ENCODE data around the gene ORMDL3.
"Not testable (repeated sequence)": the region's sequence is repeated elsewhere in the genome, so short reads cannot be mapped to it uniquely, and the experiment has no call there.

ORMDL3 gene

DNA sequence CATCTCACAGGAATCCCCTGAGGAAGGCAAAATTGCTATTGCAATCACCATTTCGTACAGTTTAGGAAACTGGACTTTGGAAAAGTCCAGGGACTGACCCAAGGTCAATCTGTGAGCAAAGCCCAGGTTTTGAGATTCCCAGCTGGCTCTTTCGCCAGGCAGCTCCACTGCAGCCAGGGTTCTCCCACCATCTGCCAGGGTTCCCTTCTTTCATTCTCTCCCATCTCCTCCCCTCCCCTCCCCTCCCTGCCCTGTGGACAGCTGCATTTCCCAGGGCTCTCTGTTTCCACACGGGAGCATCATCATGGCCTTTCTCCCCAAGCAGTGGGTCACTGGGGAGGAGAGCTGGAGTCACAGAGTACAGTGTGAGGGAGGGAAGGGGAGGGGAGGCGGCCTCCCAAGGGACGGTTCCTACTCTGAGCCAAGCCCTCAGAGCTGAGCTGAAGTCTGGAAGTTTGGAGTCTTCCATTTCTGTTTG is 23.5 kb upstream of the ORMDL3 start:
- FAIRE-seq (no peak), DNase-seq (ENCODE audit: insufficient read length, low spot score) (no peak)

DNA sequence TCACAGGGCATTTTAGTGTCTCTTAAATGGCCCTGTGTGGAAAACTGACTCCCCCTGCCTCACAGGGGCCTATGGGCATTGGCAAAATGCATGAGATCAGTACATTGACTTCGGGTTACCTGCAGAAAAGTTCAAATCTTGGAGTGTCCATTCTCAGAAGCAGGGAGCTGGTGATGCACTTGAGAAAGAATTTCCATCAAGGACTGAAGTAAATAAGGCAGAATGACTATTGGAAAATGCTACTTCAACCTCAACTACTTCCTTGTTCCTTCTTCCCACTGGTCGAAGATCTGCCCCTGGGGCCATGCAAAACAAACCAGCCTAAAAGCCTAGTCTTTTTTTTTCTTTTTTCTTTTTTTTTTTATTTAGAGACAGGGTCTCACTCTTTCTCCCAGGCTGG is 21.6 kb upstream of the ORMDL3 start:
- FAIRE-seq (no peak), DNase-seq (ENCODE audit: insufficient read length, low spot score) (no peak)

DNA sequence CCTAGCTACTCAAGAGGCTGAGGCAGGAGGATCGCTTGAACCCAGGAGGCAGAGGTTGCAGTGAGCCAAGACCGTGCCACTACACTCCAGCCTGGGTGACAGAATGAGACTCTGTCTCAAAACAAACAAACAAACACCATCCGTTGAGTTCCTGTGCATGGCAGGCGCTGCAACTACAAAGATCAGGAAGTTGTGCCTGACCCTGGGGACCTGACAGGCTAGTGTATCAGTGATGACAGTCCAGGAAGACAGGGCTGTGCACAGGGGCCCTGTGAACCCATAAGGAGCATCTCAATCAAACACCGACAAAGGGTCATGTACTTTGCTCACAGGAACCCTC is 21.1 kb upstream of the ORMDL3 start:
- not testable (repeated sequence) for DNase-seq (ENCODE audit: insufficient read length, low spot score)
- FAIRE-seq, result peak; percentile 23

DNA sequence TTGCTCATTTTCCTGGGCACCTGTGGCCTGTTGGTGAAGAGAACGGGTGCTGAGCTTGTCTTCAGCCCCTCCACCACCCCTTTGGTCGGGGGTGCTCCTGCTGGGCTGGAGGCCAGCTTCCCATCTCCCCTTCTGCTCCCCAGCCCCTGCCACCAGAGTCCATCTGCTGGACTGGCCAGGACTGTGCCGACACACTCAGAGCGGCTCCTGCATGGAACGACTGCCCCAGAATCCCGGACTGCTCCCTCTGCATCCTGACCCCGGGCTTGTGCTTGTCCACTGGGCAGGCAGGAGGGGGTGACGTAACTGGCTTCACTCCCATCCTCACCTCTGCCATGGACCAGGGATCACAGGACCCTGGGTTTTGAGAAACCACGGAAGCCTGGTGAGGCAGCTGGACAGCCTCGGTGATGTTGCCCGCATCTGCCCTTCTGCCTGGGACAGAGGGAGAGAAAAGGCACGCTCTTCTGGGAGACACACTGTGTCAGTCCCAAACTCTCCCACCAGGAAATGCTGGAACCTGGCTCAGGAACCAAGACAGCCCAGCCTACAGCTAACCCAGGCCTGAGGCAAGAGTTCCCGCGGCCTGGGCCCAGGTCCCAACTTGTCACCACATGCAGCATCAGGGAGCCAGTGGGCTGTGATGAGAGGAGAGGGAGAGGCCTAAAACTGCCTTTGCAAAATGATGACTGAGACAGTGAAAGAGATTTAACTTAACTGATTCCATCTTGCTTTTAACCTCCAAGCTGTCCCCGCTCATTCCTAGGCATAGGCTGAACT is 19.3 kb upstream of the ORMDL3 start:
- FAIRE-seq, result no peak

DNA sequence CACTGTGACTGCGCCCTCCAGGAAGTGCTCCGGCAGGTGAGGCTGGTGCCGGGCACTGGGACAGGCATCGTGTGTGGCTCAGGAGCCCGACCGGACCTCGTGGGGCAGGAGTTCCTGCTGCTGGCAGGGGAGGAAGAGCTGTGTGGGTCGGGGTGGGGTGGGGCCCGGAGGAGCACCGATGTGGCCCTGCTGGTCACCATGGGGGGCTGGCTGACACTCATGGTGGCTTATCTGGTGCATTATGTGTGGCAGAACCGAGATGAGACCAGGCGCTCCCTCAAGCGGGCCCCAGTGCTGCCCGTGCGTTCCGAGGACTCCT is 17.0 kb upstream of the ORMDL3 start:
- FAIRE-seq (no peak), DNase-seq (ENCODE audit: insufficient read length, low spot score) (no peak)

More for the DNA sequence above, 19.3 kb upstream of the ORMDL3 start:
- no peak for DNase-seq (ENCODE audit: insufficient read length, low spot score)

DNA sequence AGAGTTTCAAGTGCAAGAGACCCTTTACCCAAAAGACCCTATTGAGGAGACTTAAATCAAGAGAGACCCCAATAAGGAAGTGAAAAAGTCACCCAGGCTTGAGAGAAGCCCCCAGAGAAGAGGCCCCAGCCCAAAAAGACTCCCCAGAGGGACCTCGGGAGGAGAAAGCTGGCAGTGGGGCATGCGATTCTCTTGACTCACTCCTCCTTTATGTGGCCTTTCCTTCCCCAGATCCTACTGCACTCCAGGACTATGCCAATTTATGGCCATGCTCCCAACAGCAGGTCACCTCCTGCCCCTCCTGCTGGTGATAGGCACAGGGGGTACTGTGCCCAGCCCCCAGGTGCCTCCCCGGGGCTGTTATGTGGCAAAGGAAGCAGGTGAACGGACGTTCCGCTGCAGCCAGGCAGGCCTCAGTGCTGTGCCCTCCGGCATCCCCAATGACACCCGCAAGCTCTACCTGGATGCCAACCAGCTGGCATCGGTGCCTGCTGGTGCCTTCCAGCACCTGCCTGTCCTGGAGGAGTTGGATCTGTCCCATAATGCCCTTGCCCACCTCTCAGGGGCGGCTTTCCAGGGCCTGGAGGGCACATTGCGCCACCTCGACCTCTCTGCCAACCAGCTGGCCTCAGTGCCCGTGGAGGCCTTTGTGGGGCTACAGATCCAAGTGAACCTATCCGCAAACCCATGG is 16.4 kb upstream of the ORMDL3 start:
- DNase-seq (ENCODE audit: insufficient read length, low spot score) (no peak), FAIRE-seq (no peak)

DNA sequence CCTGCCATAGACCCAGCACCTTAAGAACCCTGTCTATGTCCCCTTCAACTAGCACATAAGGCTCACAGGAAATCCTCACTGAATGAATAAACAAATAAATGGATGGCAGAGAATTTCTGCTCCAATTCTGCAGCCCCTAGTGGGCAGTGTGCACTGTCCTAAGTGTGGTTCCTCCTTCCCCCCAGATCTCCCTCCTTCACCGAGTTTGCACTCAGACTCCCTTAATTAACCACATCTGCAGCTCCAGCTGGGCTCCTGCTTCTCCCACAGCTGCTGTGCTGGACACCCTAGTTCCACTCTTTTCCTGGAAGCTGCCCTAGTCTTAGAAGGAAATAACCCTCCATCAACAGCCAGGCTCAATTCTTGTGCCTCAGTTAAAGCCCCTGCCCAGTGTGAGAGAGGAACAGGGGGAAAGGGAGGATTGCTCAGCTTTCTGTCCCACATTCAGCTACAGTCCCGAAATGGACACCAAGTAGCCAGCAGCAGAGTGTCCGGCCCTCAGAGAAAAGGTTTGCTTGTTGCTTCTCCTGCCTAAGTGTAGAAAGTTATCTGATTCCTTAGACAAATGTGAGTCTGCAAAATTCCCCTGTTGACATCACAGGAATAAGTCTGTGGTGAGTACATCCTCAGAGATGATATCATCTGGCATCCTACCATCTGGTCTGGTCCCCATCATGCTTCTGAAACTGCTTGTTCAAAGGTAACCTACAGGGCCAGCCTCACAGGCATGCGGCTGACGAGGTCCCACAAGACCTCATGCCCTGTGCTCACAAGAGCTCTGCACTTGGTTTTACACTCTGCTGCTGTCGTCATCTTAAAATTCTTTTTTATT is 12.4 kb upstream of the ORMDL3 start:
- FAIRE-seq, result peak; percentile 86
- no peak for DNase-seq (ENCODE audit: insufficient read length, low spot score)

DNA sequence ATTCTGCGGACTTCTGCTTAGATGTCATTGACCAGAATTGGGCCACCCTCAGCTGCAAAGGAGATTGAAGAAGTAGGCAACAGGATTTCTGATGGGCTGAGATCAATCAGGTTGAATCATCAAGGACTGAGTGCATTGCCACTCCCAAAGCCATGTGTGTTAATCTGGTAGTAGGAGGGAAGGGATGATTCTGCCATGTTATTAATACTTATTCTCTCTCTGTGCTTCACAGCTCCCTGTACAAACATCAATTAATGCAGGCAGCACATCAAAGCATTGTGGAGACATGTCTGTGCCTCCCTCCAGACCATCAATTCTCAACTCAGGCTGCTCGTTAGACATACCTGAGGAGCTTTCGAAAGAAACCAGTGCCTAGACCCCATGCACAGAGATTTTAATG is 11.7 kb upstream of the ORMDL3 start:
- DNase-seq (ENCODE audit: insufficient read length, low spot score), result no peak
- no peak for FAIRE-seq

DNA sequence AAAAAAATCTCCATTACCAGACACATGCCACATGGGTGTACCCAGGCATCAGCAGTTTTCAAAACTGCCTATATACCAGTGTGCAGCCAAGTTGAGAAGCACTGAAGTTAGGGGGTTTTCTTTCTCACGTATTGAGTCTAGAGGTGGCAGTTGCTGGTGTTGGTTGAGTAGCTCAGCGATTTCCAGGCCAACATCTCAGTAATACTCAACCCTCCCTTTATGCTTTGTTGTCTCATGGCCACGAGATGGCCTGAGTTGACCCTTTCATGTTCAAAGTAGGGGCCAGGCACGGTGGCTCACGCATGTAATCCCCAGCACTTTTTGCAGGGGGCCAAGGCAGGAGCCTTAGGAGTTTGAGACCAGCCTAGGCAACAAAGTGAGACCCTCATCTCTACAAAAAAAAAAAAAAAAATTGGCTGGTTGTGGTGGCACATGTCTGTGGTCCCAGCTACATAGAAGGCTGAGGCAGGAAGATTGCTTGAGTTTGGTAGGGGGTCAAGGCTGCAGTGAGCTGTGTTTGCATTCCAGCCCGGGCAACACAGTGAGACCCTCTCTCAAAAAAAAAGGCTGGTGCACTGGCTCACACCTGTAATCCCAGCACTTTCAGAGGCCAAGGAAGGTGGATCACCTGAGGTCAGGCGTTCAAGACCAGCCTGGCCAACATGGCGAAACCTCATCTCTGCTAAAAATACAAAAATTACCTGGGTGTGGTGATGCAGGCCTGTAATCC is 10.9 kb upstream of the ORMDL3 start:
- FAIRE-seq, result peak; percentile 57
- no peak for DNase-seq (ENCODE audit: insufficient read length, low spot score)

DNA sequence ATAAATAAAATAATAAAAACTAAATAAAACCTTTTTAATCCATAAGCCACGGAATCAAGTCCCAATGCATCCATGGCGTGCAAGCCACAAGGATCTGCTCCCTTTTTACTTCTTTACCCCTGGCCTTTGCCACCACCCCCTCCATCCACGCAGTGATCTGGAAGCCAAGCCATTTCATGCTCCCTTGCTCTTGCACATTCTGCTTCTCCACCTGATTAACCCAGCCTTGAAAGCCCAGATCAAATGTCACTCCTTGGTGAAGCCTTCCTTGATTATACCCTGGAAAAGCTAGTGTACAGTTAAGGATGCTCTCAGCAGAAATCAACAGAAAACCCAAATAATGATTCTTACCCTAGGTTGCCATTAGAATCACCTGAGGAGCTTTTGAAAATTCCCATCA is 10.0 kb upstream of the ORMDL3 start:
- FAIRE-seq (no peak), DNase-seq (ENCODE audit: insufficient read length, low spot score) (no peak)

DNA sequence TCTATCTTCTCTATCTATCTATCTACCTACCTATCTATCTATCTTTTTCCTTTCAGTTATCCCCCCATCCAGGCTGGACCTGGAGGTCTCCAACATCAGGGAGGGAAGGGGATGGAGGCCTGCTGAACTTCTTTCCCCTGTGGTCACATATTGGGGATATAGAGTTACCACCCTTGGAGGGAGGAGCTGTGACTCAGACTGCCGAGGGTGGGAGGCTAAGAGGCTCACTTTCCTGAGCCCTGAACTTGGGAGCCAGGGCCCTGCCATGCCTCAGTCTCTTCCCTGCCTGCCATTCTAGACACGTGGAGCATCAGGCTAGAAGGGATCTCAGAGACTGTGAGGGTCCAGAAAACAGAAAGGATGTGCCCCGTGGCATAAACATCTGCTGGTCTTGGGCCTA is 8.5 kb upstream of the ORMDL3 start:
- FAIRE-seq (no peak), DNase-seq (ENCODE audit: insufficient read length, low spot score) (no peak)

DNA sequence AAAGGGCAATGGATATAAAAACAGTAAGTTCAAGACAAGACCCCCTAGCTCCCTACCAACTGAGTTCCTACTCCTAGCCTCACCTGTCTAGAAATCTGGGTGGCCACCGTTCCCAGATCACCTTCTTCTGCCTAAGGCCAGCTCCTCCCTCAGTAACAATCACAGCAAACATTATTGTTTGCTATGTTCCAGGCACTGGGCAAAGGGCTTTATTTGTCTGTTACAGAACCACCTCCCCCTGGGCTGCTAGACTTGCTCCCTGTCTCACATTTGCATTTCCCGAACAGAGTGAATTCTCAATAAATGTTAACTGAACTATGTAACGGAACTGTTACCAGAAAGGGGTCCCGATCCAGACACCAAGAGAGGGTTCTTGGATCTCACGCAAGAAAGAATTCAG is 6.9 kb upstream of the ORMDL3 start:
- FAIRE-seq, result no peak

DNA sequence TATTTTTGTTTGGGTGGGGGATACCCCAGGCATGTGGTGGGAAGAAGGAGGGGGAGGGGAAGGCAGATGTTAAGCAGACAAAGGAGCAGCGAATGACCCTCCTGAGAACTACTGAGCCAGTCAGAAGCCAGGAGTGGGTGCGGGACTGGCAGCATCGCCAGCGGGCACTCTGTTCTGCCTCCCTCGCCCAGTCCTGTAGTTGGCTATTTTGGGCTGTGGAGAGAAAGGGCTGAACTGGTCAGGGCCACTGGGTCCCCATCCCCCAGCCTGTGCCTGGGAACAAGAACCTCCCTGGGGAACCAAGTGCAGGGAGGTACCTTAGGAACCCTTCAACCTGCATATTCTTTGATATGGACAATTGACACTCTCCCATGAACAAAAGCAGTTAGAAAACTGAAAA is 6.5 kb upstream of the ORMDL3 start:
- no peak for DNase-seq (ENCODE audit: insufficient read length, low spot score)
- no peak for FAIRE-seq

More for the DNA sequence above, 6.9 kb upstream of the ORMDL3 start:
- DNase-seq (ENCODE audit: insufficient read length, low spot score), result no peak

DNA sequence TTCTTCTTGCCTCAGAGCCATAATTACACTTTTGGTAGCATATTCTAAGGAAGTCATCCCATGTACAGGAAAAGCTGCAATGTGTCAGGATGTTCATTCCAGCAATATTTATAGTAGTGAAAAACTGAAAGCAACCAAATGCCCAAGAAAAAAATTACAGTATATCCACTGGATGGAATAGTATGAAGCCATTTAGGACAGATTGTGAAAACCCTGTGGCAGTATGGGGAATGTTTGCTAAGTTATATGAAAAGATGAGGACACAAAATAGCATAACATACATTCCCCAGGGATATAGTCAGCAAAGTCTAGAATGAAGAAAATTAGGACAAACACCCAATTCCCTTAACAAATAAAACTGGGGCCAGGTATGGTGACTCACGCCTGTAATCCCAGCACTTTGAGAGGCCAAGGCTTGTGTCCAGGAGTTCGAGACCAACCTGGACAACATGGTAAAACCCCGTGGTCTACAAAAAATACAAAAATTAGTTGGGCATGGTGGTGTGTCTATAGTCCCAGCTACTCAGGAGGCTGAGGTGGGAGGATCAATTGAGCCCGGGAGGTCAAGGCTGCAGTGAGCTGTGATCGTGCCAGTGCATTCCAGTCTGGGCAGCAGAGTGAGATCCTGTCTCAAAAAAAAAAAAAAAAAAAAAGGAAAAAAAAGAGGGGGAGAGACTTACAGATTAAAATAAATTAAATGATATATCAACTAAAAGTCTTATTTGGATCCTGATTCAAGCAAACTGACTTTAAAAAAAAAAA is 2.4 kb upstream of the ORMDL3 start:
- FAIRE-seq (no peak), DNase-seq (ENCODE audit: insufficient read length, low spot score) (no peak)

DNA sequence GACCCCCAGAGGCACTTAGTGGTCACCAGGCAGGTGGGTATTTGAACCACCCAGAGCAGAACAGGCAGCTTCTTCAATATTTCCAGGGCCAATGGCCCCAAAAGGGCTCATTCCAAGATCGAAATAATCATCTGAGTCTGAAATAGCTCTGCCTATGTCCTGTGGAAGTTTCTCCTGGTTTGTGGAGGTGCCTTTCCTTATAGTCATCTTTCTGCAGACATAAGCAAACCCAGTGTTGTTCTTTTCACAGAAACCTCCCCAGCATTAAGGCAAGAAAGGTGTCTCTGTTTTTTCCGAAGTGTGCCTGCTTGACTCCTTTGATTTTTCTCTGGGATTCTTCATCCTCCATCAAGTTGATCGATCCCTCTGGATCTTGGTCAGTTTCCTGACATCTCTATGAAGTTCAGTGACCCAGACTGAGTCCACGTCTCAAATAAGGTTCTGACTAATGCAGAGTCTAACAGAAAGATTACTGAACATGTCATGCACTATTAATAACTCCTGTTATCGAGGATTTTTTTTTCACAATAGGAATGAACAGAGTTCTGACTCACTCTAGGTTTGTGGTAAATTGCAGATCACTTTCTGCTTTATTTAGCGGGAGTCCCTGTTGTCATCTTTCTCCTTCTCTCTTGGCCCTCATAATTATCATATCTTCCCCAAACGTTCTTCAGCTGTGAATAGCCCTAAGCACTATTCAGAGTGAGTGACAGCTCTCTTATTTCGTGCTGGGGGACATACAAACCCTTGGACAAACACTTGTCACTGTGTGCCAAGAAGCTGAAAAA is 1.7 kb upstream of the ORMDL3 start:
- DNase-seq (ENCODE audit: insufficient read length, low spot score), result no peak
- peak; percentile 26 for FAIRE-seq

DNA sequence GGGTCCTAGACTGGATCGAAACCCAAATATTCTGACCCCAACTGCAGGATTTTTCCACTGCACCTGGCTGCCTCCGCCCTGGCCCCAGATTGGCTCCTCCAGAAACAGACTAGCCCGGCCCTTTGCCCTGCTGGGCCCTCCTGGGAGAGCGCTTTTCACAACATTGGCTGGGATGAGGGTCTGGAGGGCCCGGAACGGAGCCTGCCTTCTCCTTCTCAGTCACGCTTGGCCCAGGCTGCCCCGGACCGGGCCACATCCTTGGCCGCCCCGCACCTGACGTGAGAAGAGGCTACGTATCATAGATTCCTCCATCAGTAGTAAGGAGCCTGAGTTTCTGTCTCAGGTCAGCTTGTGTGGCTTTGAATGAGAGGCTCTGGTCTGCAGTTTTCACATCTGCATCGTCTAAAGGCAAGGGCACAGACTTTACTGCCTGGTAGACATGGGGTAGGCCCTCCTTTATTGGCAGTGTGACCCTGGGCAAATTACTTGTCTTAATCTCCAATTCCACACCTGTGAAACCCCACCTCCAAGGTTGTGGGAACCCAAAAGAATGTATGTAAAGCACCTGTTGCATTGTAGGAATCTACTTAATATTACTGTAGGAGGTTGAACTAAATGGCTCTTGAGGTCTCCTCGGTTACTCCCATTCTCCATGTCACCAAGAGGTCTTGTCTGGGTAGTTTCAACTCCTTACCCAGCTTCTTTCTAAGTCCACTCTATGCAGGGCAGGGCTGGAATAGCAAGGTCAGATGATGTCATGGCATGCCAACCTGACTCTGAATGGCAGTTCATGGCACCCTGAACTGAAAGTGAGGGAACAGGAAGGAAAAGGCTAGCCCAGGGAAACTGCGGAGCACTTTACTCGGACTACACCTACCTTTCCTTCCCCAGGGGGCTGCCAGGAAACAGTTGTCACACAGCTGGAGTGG is 792 bp upstream of the ORMDL3 start:
- no peak for FAIRE-seq
- no peak for DNase-seq (ENCODE audit: insufficient read length, low spot score)

DNA sequence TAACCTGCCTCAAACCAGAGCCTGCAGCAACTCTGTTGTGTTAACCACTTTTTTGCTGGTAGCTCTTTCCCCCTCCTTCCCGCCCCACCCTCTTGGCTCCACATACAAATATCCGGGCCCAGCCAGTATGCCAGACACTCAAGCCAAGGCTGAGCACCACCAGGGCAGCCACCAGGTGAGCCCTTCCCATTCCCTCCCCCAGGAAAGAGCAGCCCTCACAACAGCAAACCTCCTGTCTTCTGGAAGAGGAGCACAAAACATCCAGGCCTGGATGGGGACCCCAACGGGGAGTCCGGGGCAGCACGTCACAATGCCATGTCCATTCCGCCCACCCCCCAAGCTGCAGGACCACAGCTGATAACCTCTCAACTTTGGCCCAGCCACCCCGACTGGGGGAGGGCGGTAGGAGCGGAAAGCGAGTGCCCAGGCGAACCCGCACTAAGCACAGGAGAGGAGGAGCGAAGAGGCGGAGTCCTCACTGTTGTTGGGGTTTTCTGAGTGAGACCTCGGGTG is 757 bp downstream of the ORMDL3 start:
- DNase-seq (ENCODE audit: insufficient read length, low spot score) (no peak), FAIRE-seq (no peak)

DNA sequence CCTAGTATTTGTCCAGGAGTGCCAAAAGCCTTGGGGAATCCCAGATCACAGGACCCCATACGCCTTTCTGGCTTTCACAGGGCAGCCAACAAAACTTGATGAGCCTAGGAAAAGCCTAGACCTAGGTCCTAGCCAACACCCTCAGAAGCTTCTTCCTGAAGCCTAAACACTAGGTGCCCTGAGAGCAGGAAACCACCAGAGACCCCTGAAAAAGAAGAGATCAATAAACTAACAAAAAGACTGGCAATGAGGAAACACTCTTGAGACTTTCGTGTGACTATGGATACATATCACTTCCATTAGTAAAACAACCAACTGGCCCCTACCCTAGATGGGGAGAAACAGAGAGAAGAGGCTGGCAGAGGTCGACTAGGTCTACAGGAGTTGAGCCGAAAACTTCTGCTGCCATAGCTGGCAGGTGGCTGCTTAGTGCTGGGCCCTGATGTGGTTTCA is 1.2 kb downstream of the ORMDL3 start:
- FAIRE-seq (peak; percentile 99), DNase-seq (ENCODE audit: insufficient read length, low spot score) (peak; percentile 36)

Data from GM19239 (cell line).